ENCODE measurements around the gene AEBP1.

GRCh38 chr7:44078521-44078920, 25.6 kb upstream of the AEBP1 start:
- TF ChIP-seq HMGXB4 (CRISPR knock-in tag; IDR thresholded peaks at IDR 0.05) = no peak
- TF ChIP-seq, protein P1, sequence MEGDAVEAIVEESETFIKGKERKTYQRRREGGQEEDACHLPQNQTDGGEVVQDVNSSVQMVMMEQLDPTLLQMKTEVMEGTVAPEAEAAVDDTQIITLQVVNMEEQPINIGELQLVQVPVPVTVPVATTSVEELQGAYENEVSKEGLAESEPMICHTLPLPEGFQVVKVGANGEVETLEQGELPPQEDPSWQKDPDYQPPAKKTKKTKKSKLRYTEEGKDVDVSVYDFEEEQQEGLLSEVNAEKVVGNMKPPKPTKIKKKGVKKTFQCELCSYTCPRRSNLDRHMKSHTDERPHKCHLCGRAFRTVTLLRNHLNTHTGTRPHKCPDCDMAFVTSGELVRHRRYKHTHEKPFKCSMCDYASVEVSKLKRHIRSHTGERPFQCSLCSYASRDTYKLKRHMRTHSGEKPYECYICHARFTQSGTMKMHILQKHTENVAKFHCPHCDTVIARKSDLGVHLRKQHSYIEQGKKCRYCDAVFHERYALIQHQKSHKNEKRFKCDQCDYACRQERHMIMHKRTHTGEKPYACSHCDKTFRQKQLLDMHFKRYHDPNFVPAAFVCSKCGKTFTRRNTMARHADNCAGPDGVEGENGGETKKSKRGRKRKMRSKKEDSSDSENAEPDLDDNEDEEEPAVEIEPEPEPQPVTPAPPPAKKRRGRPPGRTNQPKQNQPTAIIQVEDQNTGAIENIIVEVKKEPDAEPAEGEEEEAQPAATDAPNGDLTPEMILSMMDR (IDR thresholded peaks at IDR 0.05) = no peak
- TF ChIP-seq, protein P2, sequence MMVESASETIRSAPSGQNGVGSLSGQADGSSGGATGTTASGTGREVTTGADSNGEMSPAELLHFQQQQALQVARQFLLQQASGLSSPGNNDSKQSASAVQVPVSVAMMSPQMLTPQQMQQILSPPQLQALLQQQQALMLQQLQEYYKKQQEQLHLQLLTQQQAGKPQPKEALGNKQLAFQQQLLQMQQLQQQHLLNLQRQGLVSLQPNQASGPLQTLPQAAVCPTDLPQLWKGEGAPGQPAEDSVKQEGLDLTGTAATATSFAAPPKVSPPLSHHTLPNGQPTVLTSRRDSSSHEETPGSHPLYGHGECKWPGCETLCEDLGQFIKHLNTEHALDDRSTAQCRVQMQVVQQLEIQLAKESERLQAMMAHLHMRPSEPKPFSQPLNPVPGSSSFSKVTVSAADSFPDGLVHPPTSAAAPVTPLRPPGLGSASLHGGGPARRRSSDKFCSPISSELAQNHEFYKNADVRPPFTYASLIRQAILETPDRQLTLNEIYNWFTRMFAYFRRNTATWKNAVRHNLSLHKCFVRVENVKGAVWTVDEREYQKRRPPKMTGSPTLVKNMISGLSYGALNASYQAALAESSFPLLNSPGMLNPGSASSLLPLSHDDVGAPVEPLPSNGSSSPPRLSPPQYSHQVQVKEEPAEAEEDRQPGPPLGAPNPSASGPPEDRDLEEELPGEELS (CRISPR knock-in tag; IDR thresholded peaks at IDR 0.05) = no peak
- TF ChIP-seq TEAD4 (CRISPR knock-in tag; IDR thresholded peaks at IDR 0.05) = no peak
- TF ChIP-seq JAZF1 (CRISPR knock-in tag; IDR thresholded peaks at IDR 0.05) = no peak
- no peak for TF ChIP-seq SP1 (CRISPR knock-in tag; conservative IDR thresholded peaks at IDR 0.05)
- TF ChIP-seq, protein P3, sequence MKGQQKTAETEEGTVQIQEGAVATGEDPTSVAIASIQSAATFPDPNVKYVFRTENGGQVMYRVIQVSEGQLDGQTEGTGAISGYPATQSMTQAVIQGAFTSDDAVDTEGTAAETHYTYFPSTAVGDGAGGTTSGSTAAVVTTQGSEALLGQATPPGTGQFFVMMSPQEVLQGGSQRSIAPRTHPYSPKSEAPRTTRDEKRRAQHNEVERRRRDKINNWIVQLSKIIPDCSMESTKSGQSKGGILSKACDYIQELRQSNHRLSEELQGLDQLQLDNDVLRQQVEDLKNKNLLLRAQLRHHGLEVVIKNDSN (CRISPR knock-in tag; IDR thresholded peaks at IDR 0.05) = no peak
- TF ChIP-seq CBFB (CRISPR knock-in tag; IDR thresholded peaks at IDR 0.05; ENCODE audit: low read depth) = no peak
- no peak for TF ChIP-seq ATF6 (CRISPR knock-in tag; IDR thresholded peaks at IDR 0.05)

Data from WTC11 (cell line).